GM23248 (cell line): ENCODE data around the gene PLCB2. TPM values are rescaled to one million over a fixed set of nuclear protein-coding genes. Genes with fewer than 3 reads are reported as not detected.

Source experiments
- DNase-seq: peaks from one replicate; pipeline ENCODE4 v3.0.0-alpha.2; 2015
- H2AFZ ChIP-seq: fragments of 200-600 bp; sonication (generic); 2 replicates; pipeline ENCODE4 v1.6.1; 2016; ENCODE audit warnings: antibody characterized with exemption
- H3F3A ChIP-seq: fragments of 200-600 bp; sonication (generic); 2 replicates; pipeline ENCODE4 v1.6.1; 2016; ENCODE audit warnings: mild to moderate bottlenecking, antibody characterized with exemption, mixed run types; ENCODE audit not compliant: insufficient read depth
- H3K27ac ChIP-seq: fragments of 200-600 bp; sonication (generic); 2 replicates; pipeline ENCODE4 v1.5.1; 2016; ENCODE audit warnings: mild to moderate bottlenecking
- H3K27me3 ChIP-seq: fragments of 200-600 bp; sonication (generic); replicated peaks from 2 replicates; pipeline ENCODE4 v1.6.1; 2016; ENCODE audit warnings: mild to moderate bottlenecking; ENCODE audit not compliant: insufficient read depth
- H3K36me3 ChIP-seq: fragments of 200-600 bp; sonication (generic); 2 replicates; pipeline ENCODE4 v1.6.1; 2016; ENCODE audit warnings: low read depth, mild to moderate bottlenecking
- H3K4me1 ChIP-seq: fragments of 200-600 bp; sonication (generic); 2 replicates; pipeline ENCODE4 v1.6.1; 2016; ENCODE audit warnings: mild to moderate bottlenecking; ENCODE audit not compliant: insufficient read depth
- H3K4me2 ChIP-seq: fragments of 200-600 bp; sonication (generic); one replicate; pipeline ENCODE4 v1.6.1; 2016; ENCODE audit warnings: mild to moderate bottlenecking; ENCODE audit not compliant: unreplicated experiment
- H3K4me3 ChIP-seq: fragments of 200-600 bp; sonication (generic); 2 replicates; pipeline ENCODE4 v1.5.1; 2016; ENCODE audit warnings: mild to moderate bottlenecking
- H3K79me2 ChIP-seq: fragments of 200-600 bp; sonication (generic); 2 replicates; pipeline ENCODE4 v1.6.1; 2016; ENCODE audit warnings: mild to moderate bottlenecking; ENCODE audit not compliant: insufficient read depth
- H3K9ac ChIP-seq: fragments of 200-600 bp; sonication (generic); 2 replicates; pipeline ENCODE4 v1.6.1; 2016; ENCODE audit warnings: mild to moderate bottlenecking
- H3K9me2 ChIP-seq: fragments of 200-600 bp; sonication (generic); 2 replicates; pipeline ENCODE4 v1.6.1; 2016; ENCODE audit warnings: mixed run types, mild to moderate bottlenecking, moderate library complexity; ENCODE audit not compliant: insufficient read depth
- H3K9me3 ChIP-seq: fragments of 200-600 bp; sonication (generic); one replicate; pipeline ENCODE4 v1.6.1; 2017; ENCODE audit warnings: low read depth
- H4K20me1 ChIP-seq: fragments of 200-600 bp; sonication (generic); 2 replicates; pipeline ENCODE4 v1.6.0; 2016; ENCODE audit not compliant: insufficient read depth
- EZH2 ChIP-seq: fragments of 200-600 bp; sonication (generic); IDR thresholded peaks from 2 replicates; pipeline ENCODE4 v1.6.1; 2018; ENCODE audit warnings: antibody characterized with exemption, mild to moderate bottlenecking; ENCODE audit not compliant: insufficient read depth, poor library complexity, severe bottlenecking
- EZH2phosphoT487 ChIP-seq: fragments of 200-600 bp; sonication (generic); IDR thresholded peaks from 2 replicates; pipeline ENCODE4 v1.6.1; 2018; ENCODE audit warnings: antibody characterized with exemption, moderate library complexity, mild to moderate bottlenecking, low read depth; ENCODE audit not compliant: insufficient read depth
- WGBS, 2 experiments: methylation state at CpG; one replicate each; pipeline ENCODE4 v1.1.6; 2015 to 2017; ENCODE audit warnings: low lambda C conversion rate in 2 of 2, low coverage in 1 of 2; ENCODE audit errors: missing lambda C conversion rate in 2 of 2; 5-methylcytosine and 5-hydroxymethylcytosine counted together
- in situ Hi-C: fragments of 300-500 bp; cut with MboI; formaldehyde crosslinking; loops from 2 replicates; pipeline ENCODE4 v1.15.0; 2020
- polyA plus RNA-seq: library from polyadenylated mRNA; unstranded; fragments of >200 nt; fragmentation: Nextera tagmentation; extraction: Ambion mirVana; gene quantifications from 2 replicates; pipeline ENCODE4 v1.2.1, GENCODE V29; 2016
- total RNA-seq: library from RNA; depleted of rRNA; stranded (reverse); fragments of >200 nt; shearing (Covaris generic); gene quantifications from 2 replicates; pipeline ENCODE4 v1.2.3, GENCODE V29; 2014

Gene PLCB2
- total and polyA plus RNA-seq, 2 experiments from 2014 or later = 0.54 to 1.1 TPM

DNA sequence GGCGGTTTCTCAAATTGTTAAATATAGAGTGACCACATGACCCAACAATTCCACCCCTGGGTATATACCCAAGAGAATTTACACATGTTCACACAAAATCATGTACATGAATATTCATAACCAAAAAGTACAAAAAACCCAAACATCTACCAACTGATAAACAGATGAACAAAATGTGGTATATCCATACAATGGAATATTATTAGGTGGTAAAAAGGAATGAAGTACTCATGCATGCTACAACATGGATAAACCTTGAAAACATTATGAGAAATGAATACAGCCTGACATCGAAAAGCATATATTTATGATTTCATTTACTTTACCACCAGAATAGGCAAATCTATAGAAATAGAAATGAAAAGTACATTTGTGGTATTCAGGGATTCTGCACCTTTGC lies 7.4 kb downstream of the PLCB2 start:
- in situ Hi-C loops = no loop called here
- no peak for TF ChIP-seq EZH2phosphoT487
- TF ChIP-seq EZH2 = no peak

DNA sequence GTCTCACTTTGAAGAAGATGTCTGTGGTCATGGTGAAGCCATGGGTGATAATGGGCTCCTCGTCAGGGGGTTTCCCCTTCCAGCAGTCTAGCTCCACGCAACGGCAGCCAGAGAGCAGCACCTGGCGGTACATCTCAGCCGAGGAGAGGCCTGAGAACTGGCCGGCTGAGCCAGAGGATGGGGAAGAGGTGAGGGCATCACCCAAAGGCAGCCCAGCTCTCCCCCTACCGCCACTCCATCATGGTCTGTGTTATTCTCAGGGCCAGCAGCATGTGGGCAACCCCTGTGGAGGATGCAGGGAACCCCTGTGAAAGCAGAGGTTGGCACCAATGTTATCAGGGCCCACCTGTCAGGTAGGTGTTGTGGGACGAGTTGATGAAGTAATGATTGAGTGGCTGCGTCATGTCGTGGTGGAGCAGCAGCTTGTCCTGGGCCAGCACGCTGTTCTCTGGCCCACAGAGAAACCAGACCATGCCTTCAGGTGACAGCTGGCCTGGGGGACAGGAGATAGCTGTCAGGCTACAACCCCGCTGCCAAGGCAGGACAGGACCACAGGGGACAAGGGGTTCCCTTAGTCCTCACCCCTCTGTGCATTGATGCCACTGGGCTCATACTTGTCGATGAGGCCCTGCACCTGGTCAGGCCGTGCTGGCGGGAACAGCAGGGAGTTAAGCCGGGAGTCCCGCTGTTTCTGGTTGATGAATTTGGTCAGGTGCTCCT lies 9.4 kb downstream of the PLCB2 start:
- WGBS, 2 experiments = 79 to 82% methylated on average over 16 to 17 of the region's 17 CpGs
- no peak overlapping the region for H3K4me2 ChIP-seq
- no peaks in the 10 kb centered on the region for H3F3A ChIP-seq
- no peak overlapping the region for H2AFZ ChIP-seq
- no peaks in the 10 kb centered on the region for H3K9me3 ChIP-seq
- no peak overlapping the region for H3K27ac ChIP-seq
- no peak for TF ChIP-seq EZH2
- TF ChIP-seq EZH2phosphoT487 = no peak
- H3K9me2 ChIP-seq = no peaks in the 10 kb centered on the region
- in situ Hi-C loops = no loop called here
- H3K4me1 ChIP-seq = no peaks in the 10 kb centered on the region
- no peaks in the 10 kb centered on the region for H4K20me1 ChIP-seq
- no peaks in the 10 kb centered on the region for H3K79me2 ChIP-seq
- peaks cover 27% of the 10 kb centered on the region; the same call in 1 of the 2 replicates for H3K27me3 ChIP-seq
- no peak for DNase-seq
- H3K4me3 ChIP-seq = no peak overlapping the region
- H3K36me3 ChIP-seq = no peaks in the 10 kb centered on the region
- H3K9ac ChIP-seq = no peak overlapping the region

More for the DNA sequence above, 7.4 kb downstream of the PLCB2 start:
- Histone ChIP-seq H4K20me1 (no peaks in the 10 kb centered on the region), H3K4me2 (no peak overlapping the region), H3K4me1 (no peaks in the 10 kb centered on the region), H3K36me3 (no peaks in the 10 kb centered on the region), H3K9me2 (no peaks in the 10 kb centered on the region), H3K27ac (no peak overlapping the region), H2AFZ (no peak overlapping the region), H3F3A (no peaks in the 10 kb centered on the region), H3K9ac (no peak overlapping the region), H3K27me3 (peaks cover 20% of the 10 kb centered on the region; the same call in 1 of the 2 replicates), H3K9me3 (no peaks in the 10 kb centered on the region), H3K79me2 (no peaks in the 10 kb centered on the region), H3K4me3 (no peak overlapping the region)
- WGBS, 2 experiments = 85% methylated on average over 2 of the region's 2 CpGs
- no peak for DNase-seq

- in situ Hi-C loops = no loop called here
- H3K9me3 ChIP-seq = no peaks in the 10 kb centered on the region
- no peak overlapping the region for H3K4me2 ChIP-seq
- H3K4me1 ChIP-seq = no peaks in the 10 kb centered on the region
- no peaks in the 10 kb centered on the region for H3K9me2 ChIP-seq
- 85 to 88% methylated on average over 10 of the region's 10 CpGs for WGBS, 2 experiments
- H4K20me1 ChIP-seq = no peaks in the 10 kb centered on the region
- H3K4me3 ChIP-seq = no peak overlapping the region
- no peak overlapping the region for H3K9ac ChIP-seq
- no peak overlapping the region for H2AFZ ChIP-seq
- TF ChIP-seq EZH2phosphoT487 (no peak), EZH2 (no peak)
- H3K27me3 ChIP-seq = peaks cover 35% of the 10 kb centered on the region; the same call in 1 of the 2 replicates
- no peak for DNase-seq
- no peaks in the 10 kb centered on the region for H3K36me3 ChIP-seq
- H3K79me2 ChIP-seq = no peaks in the 10 kb centered on the region
- H3F3A ChIP-seq = no peaks in the 10 kb centered on the region
- no peak overlapping the region for H3K27ac ChIP-seq
Measured at GRCh38 chr15:40297356-40297755, 10.4 kb downstream of the PLCB2 start.

GRCh38 chr15:40296561-40297230 lies 11.0 kb downstream of the PLCB2 start:
- 48 to 50% methylated on average over 5 of the region's 5 CpGs for WGBS, 2 experiments
- Histone ChIP-seq H3K4me2 (no peak overlapping the region), H3K9ac (no peak overlapping the region), H3K27ac (no peak overlapping the region), H4K20me1 (no peaks in the 10 kb centered on the region), H3K79me2 (no peaks in the 10 kb centered on the region), H2AFZ (no peak overlapping the region), H3K4me3 (no peak overlapping the region), H3K27me3 (peaks cover 35% of the 10 kb centered on the region; the same call in 1 of the 2 replicates), H3K4me1 (no peaks in the 10 kb centered on the region), H3F3A (no peaks in the 10 kb centered on the region), H3K9me2 (no peaks in the 10 kb centered on the region), H3K9me3 (no peaks in the 10 kb centered on the region), H3K36me3 (no peaks in the 10 kb centered on the region)
- in situ Hi-C loops = no loop called here
- no peak for TF ChIP-seq EZH2
- no peak for DNase-seq
